Fibroblast of lung (primary cell): Measurements from ENCODE around the gene KLK7. TPM values are rescaled to one million over a fixed set of nuclear protein-coding genes. Genes with fewer than 3 reads are reported as not detected.

ENCODE experiments used
- DNase-seq, 2 donors: peaks; one replicate each; pipeline versions ENCODE4 v3.0.0 to v3.0.0-alpha.2; 2010; ENCODE audit warnings: low read depth in 2 of 2
- H2AFZ ChIP-seq: 2 replicates; pipeline ENCODE4 v1.5.1; 2012; ENCODE audit warnings: low read length, control low read depth, inconsistent platforms
- H3K27ac ChIP-seq: 2 replicates; pipeline ENCODE4 v1.5.1; 2011; ENCODE audit warnings: low read length, control low read depth; ENCODE audit not compliant: insufficient read depth
- H3K27me3 ChIP-seq: 2 replicates; pipeline ENCODE4 v1.5.1; 2011; ENCODE audit warnings: mild to moderate bottlenecking, low read length; ENCODE audit not compliant: control insufficient read depth, insufficient read depth
- H3K36me3 ChIP-seq: 2 replicates; pipeline ENCODE4 v1.5.1; 2011; ENCODE audit warnings: low read length; ENCODE audit not compliant: control insufficient read depth, insufficient read depth
- H3K4me1 ChIP-seq: 2 replicates; pipeline ENCODE4 v1.5.1; 2011; ENCODE audit warnings: low read length; ENCODE audit not compliant: control insufficient read depth, insufficient read depth; ENCODE audit errors: extremely low read depth
- H3K4me2 ChIP-seq: 2 replicates; pipeline ENCODE4 v1.5.1; 2011; ENCODE audit warnings: low read length, control low read depth; ENCODE audit not compliant: insufficient read depth; ENCODE audit errors: extremely low read depth
- H3K4me3 ChIP-seq, 4 experiments: fragments of 200-600 bp in 1 of 4; sonication (generic) in 1 of 4; replicated peaks in 1 of 4; 2 replicates each; pipeline ENCODE4 v1.5.1; 2011 to 2016; ENCODE audit warnings: low read length in 4 of 4, low read depth in 3 of 4, mild to moderate bottlenecking in 3 of 4, control low read depth in 2 of 4, inconsistent platforms in 1 of 4, mixed read lengths in 1 of 4; ENCODE audit not compliant: insufficient read depth in 1 of 4; ENCODE audit errors: control extremely low read depth in 1 of 4
- H3K79me2 ChIP-seq: 2 replicates; pipeline ENCODE4 v1.5.1; 2012; ENCODE audit warnings: mild to moderate bottlenecking, low read length, inconsistent platforms; ENCODE audit not compliant: control insufficient read depth, insufficient read depth
- H3K9ac ChIP-seq: 2 replicates; pipeline ENCODE4 v1.5.1; 2011; ENCODE audit warnings: mild to moderate bottlenecking, low read length, control low read depth; ENCODE audit not compliant: insufficient read depth
- H3K9me3 ChIP-seq: 2 replicates; pipeline ENCODE4 v1.5.1; 2012; ENCODE audit warnings: low read depth, low read length; ENCODE audit not compliant: control insufficient read depth, insufficient read depth
- H4K20me1 ChIP-seq: 2 replicates; pipeline ENCODE4 v1.5.1; 2011; ENCODE audit warnings: low read length; ENCODE audit not compliant: control insufficient read depth, insufficient read depth; ENCODE audit errors: extremely low read depth
- EZH2 ChIP-seq: IDR thresholded peaks from 2 replicates; pipeline ENCODE4 v1.5.1; 2012; ENCODE audit warnings: low read length, control low read depth, mild to moderate bottlenecking; ENCODE audit errors: missing control alignments
- polyA plus RNA-seq, 2 donors: library from polyadenylated mRNA; depleted of rRNA in 1 of 2; stranded (reverse) in 1 of 2; unstranded in 1 of 2; fragments of >200 nt; gene quantifications; 2 replicates each; pipeline ENCODE4 v1.2.1, GENCODE V29; 2011 to 2012; ENCODE audit warnings: missing spikeins in 1 of 2
- total RNA-seq: library from RNA; depleted of rRNA; stranded (reverse); fragments of >200 nt; gene quantifications from 2 replicates; pipeline ENCODE4 v1.2.1, GENCODE V29; 2014
- TF ChIP-seq, protein P1 (sequence below), 2 donors: IDR thresholded peaks in 1 of 2; conservative IDR thresholded peaks in 1 of 2; 1 replicate in 1 of 2; 2 replicates in 1 of 2; pipeline ENCODE4 v1.5.1; 2011 to 2012; ENCODE audit warnings: low read length in 2 of 2, control low read depth in 1 of 2, inconsistent platforms in 1 of 2, low read depth in 1 of 2, mild to moderate bottlenecking in 1 of 2

Gene KLK7
- total and polyA plus RNA-seq, 2 donors (not counting 1 experiment from before 2014, with no cell fraction given): not detected

DNA sequence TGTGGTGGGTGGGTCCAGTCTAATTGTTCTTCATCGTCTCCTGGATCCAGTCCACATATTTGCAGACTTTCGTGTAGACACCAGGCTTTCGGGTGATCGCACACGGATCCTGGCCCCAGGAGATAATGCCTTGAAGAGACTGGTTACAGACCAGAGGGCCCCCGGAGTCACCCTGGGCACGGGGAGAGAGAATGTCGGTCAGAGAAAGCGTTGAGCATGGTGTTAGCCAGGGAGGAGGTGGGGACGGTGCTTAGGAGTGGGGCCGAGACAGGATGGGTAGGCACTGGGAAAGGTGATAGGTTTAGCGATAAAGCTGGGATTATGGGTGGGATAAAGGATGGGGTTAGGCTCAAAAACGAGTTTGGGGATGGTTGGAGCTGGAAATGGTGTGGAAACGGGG lies 38.8 kb upstream of the KLK7 start:
- no peak overlapping the region for H3K9ac ChIP-seq
- H3K4me1 ChIP-seq: no peaks in the 10 kb centered on the region
- DNase-seq: no peak
- H3K27ac ChIP-seq: no peak overlapping the region
- H3K36me3 ChIP-seq: no peaks in the 10 kb centered on the region
- H3K9me3 ChIP-seq: no peaks in the 10 kb centered on the region
- TF ChIP-seq, protein P1, sequence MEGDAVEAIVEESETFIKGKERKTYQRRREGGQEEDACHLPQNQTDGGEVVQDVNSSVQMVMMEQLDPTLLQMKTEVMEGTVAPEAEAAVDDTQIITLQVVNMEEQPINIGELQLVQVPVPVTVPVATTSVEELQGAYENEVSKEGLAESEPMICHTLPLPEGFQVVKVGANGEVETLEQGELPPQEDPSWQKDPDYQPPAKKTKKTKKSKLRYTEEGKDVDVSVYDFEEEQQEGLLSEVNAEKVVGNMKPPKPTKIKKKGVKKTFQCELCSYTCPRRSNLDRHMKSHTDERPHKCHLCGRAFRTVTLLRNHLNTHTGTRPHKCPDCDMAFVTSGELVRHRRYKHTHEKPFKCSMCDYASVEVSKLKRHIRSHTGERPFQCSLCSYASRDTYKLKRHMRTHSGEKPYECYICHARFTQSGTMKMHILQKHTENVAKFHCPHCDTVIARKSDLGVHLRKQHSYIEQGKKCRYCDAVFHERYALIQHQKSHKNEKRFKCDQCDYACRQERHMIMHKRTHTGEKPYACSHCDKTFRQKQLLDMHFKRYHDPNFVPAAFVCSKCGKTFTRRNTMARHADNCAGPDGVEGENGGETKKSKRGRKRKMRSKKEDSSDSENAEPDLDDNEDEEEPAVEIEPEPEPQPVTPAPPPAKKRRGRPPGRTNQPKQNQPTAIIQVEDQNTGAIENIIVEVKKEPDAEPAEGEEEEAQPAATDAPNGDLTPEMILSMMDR (conservative IDR thresholded peaks at IDR 0.05 in 1 of 2, IDR thresholded peaks at IDR 0.05 in 1 of 2; ENCODE audit: low read depth in 1 of 2, low read length in 2 of 2): no peak
- TF ChIP-seq EZH2: no peak
- H3K4me3 ChIP-seq: no peak overlapping the region
- no peaks in the 10 kb centered on the region for H3K79me2 ChIP-seq
- H3K4me2 ChIP-seq: no peak overlapping the region
- H4K20me1 ChIP-seq: no peaks in the 10 kb centered on the region
- H2AFZ ChIP-seq: no peak overlapping the region
- no peaks in the 10 kb centered on the region for H3K27me3 ChIP-seq

DNA sequence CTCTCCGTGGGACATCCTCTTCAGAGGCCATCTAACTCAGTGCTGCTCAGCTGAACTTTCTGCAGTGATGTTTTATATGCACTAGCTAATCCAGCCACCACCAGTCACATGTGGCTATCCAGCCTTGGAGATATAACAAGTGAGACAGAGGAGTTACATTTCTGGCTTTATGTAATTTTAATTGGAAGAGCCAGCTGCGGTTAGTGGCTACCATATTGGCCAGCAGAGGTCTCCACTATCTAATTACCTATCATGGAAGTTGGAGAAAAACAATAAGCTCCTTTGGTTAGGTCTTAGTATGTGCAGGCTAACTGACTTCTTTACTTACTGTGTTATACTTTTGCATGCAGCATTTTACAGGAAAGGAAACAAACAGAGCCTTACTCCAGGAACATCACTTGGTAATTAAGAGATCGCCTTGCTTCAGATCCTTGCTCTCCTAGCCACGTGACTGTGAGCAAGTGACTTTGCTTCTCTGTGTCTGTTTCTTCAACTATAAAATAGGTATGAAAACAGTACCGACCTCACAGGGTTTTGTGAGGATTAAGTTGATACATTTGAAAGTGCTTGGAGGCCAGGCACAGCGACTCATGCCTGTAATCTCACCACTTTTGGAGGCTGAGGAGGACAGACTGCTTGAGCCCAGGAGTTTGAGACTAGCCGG lies 37.4 kb upstream of the KLK7 start:
- peak; percentile 32 to 56 for DNase-seq
- H3K79me2 ChIP-seq: no peaks in the 10 kb centered on the region

DNA sequence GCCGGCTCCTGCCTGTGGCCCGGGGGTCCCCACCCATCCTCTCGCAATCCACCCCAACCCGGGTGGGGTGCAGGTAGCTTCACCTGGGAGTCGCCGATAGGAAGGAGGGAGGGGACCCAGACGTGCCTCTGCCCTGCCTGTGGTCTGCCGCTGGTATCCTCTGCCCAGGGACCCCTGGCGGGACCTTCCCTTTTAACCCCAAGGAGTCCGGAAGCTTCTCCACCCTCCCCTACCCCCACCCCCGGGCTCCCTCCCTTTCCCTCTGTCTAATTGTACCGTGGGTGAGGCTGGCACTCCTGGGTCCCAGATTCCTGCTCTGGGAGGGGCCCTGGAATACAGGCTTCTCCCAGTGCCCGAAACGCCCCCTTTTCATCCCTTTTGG lies 35.8 kb upstream of the KLK7 start, which contains the start of gene KLK10:
KLK10 (minus strand) TSS at position 166 of the 382 bp plus-strand sequence. CDS start 579 bp downstream, outside the sequence.
- DNase-seq: no peak
- no peaks in the 10 kb centered on the region for H3K9me3 ChIP-seq
- no peaks in the 10 kb centered on the region for H3K36me3 ChIP-seq
- peaks cover 3% of the 10 kb centered on the region for H3K27me3 ChIP-seq
- no peak for TF ChIP-seq EZH2
- TF ChIP-seq, protein P1 (conservative IDR thresholded peaks at IDR 0.05 in 1 of 2, IDR thresholded peaks at IDR 0.05 in 1 of 2; ENCODE audit: low read depth in 1 of 2, low read length in 2 of 2): no peak
- H4K20me1 ChIP-seq: no peaks in the 10 kb centered on the region
- no peak within 1 kb of the TSS for H3K4me2 ChIP-seq
- H3K4me1 ChIP-seq: no peaks in the 10 kb centered on the region
- H2AFZ ChIP-seq: no peak within 1 kb of the TSS
- H3K4me3 ChIP-seq: no peak within 1 kb of the TSS
- no peak within 1 kb of the TSS for H3K9ac ChIP-seq
- H3K79me2 ChIP-seq: no peaks in the 10 kb centered on the region
- no peak within 1 kb of the TSS for H3K27ac ChIP-seq

More for the DNA sequence above, 37.4 kb upstream of the KLK7 start:
- TF ChIP-seq, protein P1 (conservative IDR thresholded peaks at IDR 0.05 in 1 of 2, IDR thresholded peaks at IDR 0.05 in 1 of 2; ENCODE audit: low read depth in 1 of 2, low read length in 2 of 2): peak; percentile 49 to 77
- TF ChIP-seq EZH2: no peak
- H3K4me3 ChIP-seq: no peak overlapping the region
- H3K27me3 ChIP-seq: peaks cover 3% of the 10 kb centered on the region
- no peaks in the 10 kb centered on the region for H3K36me3 ChIP-seq
- H3K27ac ChIP-seq: no peak overlapping the region
- no peaks in the 10 kb centered on the region for H4K20me1 ChIP-seq
- H3K9me3 ChIP-seq: no peaks in the 10 kb centered on the region
- H2AFZ ChIP-seq: no peak overlapping the region
- no peaks in the 10 kb centered on the region for H3K4me1 ChIP-seq
- no peak overlapping the region for H3K4me2 ChIP-seq
- no peak overlapping the region for H3K9ac ChIP-seq
